Measurements from ENCODE around the gene STBD1. TPM values are rescaled to one million over a fixed set of nuclear protein-coding genes. Genes with fewer than 3 reads are reported as not detected.

Gene STBD1
- total RNA-seq (2022; extraction: Qiagen RNA extraction; ENCODE audit: low read depth): 5.7 to 7.3 TPM (median 6.6 TPM) in 5 replicates

GRCh38 chr4:76305971-76306881 is at the start of gene STBD1:
Gene STBD1, plus strand, starts transcription at chr4:76306733. Its CDS starts 37 bp downstream, at chr4:76306770.

Other genes starting within 250 kb of the STBD1 start
- gene ART3, start 232.0 kb upstream of the STBD1 start, total RNA-seq (2022; extraction: Qiagen RNA extraction; ENCODE audit: low read depth): not detected in 5 replicates
- 24.9 to 43.7 TPM (median 26.4 TPM) in 5 replicates for gene NUP54, start 158.3 kb upstream of the STBD1 start, total RNA-seq (2022; extraction: Qiagen RNA extraction; ENCODE audit: low read depth)
- gene SCARB2, start 92.9 kb upstream of the STBD1 start, total RNA-seq (2022; extraction: Qiagen RNA extraction; ENCODE audit: low read depth): 40.6 to 57.3 TPM (median 53.1 TPM) in 5 replicates
- 0.08 to 0.23 TPM (median 0.08 TPM) in 3 of 5 replicates, not detected in the others for gene FAM47E, start 55.0 kb upstream of the STBD1 start, total RNA-seq (2022; extraction: Qiagen RNA extraction; ENCODE audit: low read depth)
- gene CCDC158, start 114.4 kb downstream of the STBD1 start, total RNA-seq (2022; extraction: Qiagen RNA extraction; ENCODE audit: low read depth): not detected in 5 replicates
- gene SHROOM3, start 128.5 kb downstream of the STBD1 start, total RNA-seq (2022; extraction: Qiagen RNA extraction; ENCODE audit: low read depth): 2.9 to 4.5 TPM (median 4.4 TPM) in 5 replicates